ENCODE results near the gene VAV1. TPM values are rescaled to one million over a fixed set of nuclear protein-coding genes. Genes with fewer than 3 reads are reported as not detected.
"Not testable (repeated sequence)": the region's sequence is repeated elsewhere in the genome, so short reads cannot be mapped to it uniquely, and the experiment has no call there.

VAV1 gene
- total and polyA plus RNA-seq, 7 experiments from 2014 or later, result 26.2 to 132 (median 97.2) TPM

DNA sequence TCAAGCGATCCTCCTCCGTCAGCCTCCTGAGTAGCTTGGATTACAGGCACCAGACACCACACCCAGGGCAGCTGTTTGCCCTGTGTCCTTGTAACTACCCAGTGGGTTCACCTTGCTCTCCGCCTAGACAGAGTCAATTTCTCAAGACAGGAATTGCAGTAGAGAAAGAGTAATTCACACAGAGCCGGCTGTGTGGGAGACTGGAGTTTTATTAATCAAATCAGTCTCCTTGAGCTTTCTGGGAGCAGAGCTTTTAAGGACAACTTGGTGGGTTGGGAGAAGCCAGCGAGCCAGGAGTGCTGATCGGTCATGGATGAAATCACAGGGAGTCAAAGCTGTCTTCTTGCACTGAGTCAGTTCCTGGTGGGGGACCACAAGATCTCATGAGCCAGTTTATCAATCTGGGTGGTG is 94.2 kb downstream of the VAV1 start:
- Mint-ChIP-seq H3K36me3 (no peaks in the 10 kb centered on the region), H3K4me3 (no peak overlapping the region), H3K4me1 (peaks cover 13 to 62% (median 44%) of the 10 kb centered on the region in 7 donors), H3K9me3 (peaks cover 0 to 5% (median 0%) of the 10 kb centered on the region in 11 donors), H3K27me3 (no peaks in the 10 kb centered on the region), H3K27ac (peak overlapping the region in 8 of 9 donors; percentile 34 to 86 (median 69))
- H3K4me1 ChIP-seq (ENCODE audit: control insufficient read depth in 2 of 2, insufficient read depth in 2 of 2, low read length in 2 of 2), result peaks cover 0 to 13% of the 10 kb centered on the region in 2 donors
- H3K27ac ChIP-seq (ENCODE audit: low read depth, low read length), result no peak overlapping the region
- no peak for ATAC-seq
- ChIA-PET CTCF (interaction anchor here (0.6 to 3.5 kb wide), 4 partner anchors 24 to 234 kb away, joined by 3 to 13 read pairs (median 8); partner anchors contain the start of genes GPR108 and TRIP10), POLR2A (interaction anchor here (2.1 to 8.3 kb wide), 2 partner anchors 24 to 128 kb away, joined by 8 to 58 read pairs; partner anchors contain the start of gene GPR108)
- no peaks in the 10 kb centered on the region for H3K9me3 ChIP-seq (ENCODE audit: control insufficient read depth in 2 of 3, low read length in 3 of 3)
- no peak overlapping the region for H3K4me3 ChIP-seq (ENCODE audit: low read length)
- no peak for DNase-seq
- intact Hi-C loops (cut with micrococcal nuclease), result loop anchor here in 1 of 2 donors (10.0 kb wide), 1 partner anchor 58 kb away; no protein-coding TSS in a partner anchor
- H3K27me3 ChIP-seq (ENCODE audit: control insufficient read depth in 2 of 2, insufficient read depth in 2 of 2, low read length in 2 of 2), result no peaks in the 10 kb centered on the region
- H3K36me3 ChIP-seq (ENCODE audit: control insufficient read depth in 2 of 3, insufficient read depth in 3 of 3, low read length in 3 of 3), result no peaks in the 10 kb centered on the region

- POLR2A ChIA-PET, result interaction anchor here (1.0 to 8.3 kb wide), 4 partner anchors 9 to 118 kb away, joined by 3 to 58 read pairs (median 5); no protein-coding TSS in a partner anchor
- intact Hi-C loops (cut with micrococcal nuclease), result loop anchor here in 1 of 2 donors (10.0 kb wide), 1 partner anchor 56 kb away; no protein-coding TSS in a partner anchor
- Mint-ChIP-seq H3K27ac (peak overlapping the region in 6 of 9 donors; percentile 28 to 90 (median 76)), H3K27me3 (no peaks in the 10 kb centered on the region), H3K36me3 (peaks cover 0 to 4% (median 0%) of the 10 kb centered on the region in 5 donors), H3K4me1 (peaks cover 3 to 50% (median 34%) of the 10 kb centered on the region in 7 donors), H3K9me3 (peaks cover 0 to 7% (median 0%) of the 10 kb centered on the region in 11 donors), H3K4me3 (peak overlapping the region in 8 of 10 donors; percentile 11 to 55 (median 29))
- Histone ChIP-seq H3K27ac (ENCODE audit: low read depth, low read length) (peak overlapping the region; percentile 1), H3K27me3 (ENCODE audit: control insufficient read depth in 2 of 2, insufficient read depth in 2 of 2, low read length in 2 of 2) (no peaks in the 10 kb centered on the region), H3K4me3 (ENCODE audit: low read length) (no peak overlapping the region), H3K9me3 (ENCODE audit: control insufficient read depth in 2 of 3, low read length in 3 of 3) (no peaks in the 10 kb centered on the region), H3K36me3 (ENCODE audit: control insufficient read depth in 2 of 3, insufficient read depth in 3 of 3, low read length in 3 of 3) (no peaks in the 10 kb centered on the region), H3K4me1 (ENCODE audit: control insufficient read depth in 2 of 2, insufficient read depth in 2 of 2, low read length in 2 of 2) (peaks cover 0 to 10% of the 10 kb centered on the region in 2 donors)
- DNase-seq (no peak), ATAC-seq (peak; percentile 30)
- CTCF ChIA-PET, result interaction anchor here (0.6 to 3.5 kb wide), 10 partner anchors 8 to 365 kb away, joined by 3 to 13 read pairs (median 4); partner anchors contain the start of genes GPR108 and TRIP10
These were observed 95.8 kb downstream of the VAV1 start for GRCh38 chr19:6868351-6868750.

DNA sequence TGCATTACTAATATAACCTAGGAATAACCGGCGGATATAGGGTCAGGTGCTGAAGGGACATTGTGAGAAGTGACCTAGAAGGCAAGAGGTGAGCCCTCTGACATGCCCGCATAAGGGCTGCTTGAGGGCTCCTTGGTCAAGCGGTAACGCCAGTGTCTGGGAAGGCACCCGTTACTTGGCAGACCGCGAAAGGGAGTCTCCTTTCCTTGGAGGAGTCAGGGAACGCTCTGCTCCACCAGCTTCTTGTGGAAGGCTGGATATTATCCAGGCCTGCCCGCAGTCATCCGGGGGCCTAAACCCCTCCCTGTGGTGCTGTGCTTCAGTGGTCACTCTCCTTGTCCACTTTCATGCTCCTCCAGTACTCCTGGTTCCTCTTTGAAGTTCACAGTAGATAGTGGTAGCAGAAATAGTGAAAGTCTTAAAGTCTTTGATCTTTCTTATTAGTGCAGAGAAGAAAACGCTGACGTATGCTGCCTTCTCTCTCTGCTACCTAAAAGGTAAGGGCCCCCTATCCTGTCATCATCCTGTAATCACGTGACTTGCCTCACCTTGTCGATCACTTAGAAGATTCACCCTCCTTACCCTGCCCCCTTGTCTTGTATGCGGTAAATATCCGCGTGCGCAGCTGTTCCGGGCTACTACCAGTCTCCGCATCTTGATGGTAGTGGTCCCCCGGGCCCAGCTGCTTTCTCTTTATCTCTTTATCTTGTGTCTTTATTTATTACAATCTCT is 96.8 kb downstream of the VAV1 start:
- CTCF ChIA-PET, result interaction anchor here (1.0 to 3.5 kb wide), 4 partner anchors 16 to 131 kb away, joined by 3 to 13 read pairs (median 4); partner anchors contain the start of genes GPR108 and TRIP10
- not testable (repeated sequence) for H3K36me3 ChIP-seq (ENCODE audit: control insufficient read depth in 2 of 3, insufficient read depth in 3 of 3, low read length in 3 of 3); ATAC-seq; H3K4me3 Mint-ChIP-seq; H3K36me3 Mint-ChIP-seq; DNase-seq; H3K27me3 Mint-ChIP-seq; H3K9me3 ChIP-seq (ENCODE audit: control insufficient read depth in 2 of 3, low read length in 3 of 3); H3K4me3 ChIP-seq (ENCODE audit: low read length); H3K27ac ChIP-seq (ENCODE audit: low read depth, low read length); H3K27me3 ChIP-seq (ENCODE audit: control insufficient read depth in 2 of 2, insufficient read depth in 2 of 2, low read length in 2 of 2)
- Mint-ChIP-seq H3K9me3 (peaks cover 0 to 10% (median 0%) of the 10 kb centered on the region in 11 donors), H3K4me1 (peaks cover 0 to 43% (median 28%) of the 10 kb centered on the region in 7 donors), H3K27ac (peak overlapping the region in 4 of 9 donors; percentile 41 to 75 (median 69))
- peaks cover 0 to 10% of the 10 kb centered on the region in 2 donors for H3K4me1 ChIP-seq (ENCODE audit: control insufficient read depth in 2 of 2, insufficient read depth in 2 of 2, low read length in 2 of 2)
- intact Hi-C loops (cut with micrococcal nuclease), result loop anchor here in 1 of 2 donors (10.0 kb wide), 1 partner anchor 55 kb away; no protein-coding TSS in a partner anchor
- POLR2A ChIA-PET, result interaction anchor here (8.3 kb wide), 1 partner anchor 22 kb away, joined by 58 read pairs; no protein-coding TSS in a partner anchor

- H3K9me3 ChIP-seq (ENCODE audit: control insufficient read depth in 2 of 3, low read length in 3 of 3), result no peaks in the 10 kb centered on the region
- Mint-ChIP-seq H3K36me3 (peaks cover 0 to 4% (median 0%) of the 10 kb centered on the region in 5 donors), H3K4me1 (peaks cover 6 to 54% (median 28%) of the 10 kb centered on the region in 7 donors), H3K27ac (peak overlapping the region in 2 of 9 donors; percentile 6 to 73), H3K9me3 (peaks cover 0 to 10% (median 0%) of the 10 kb centered on the region in 11 donors), H3K27me3 (peaks cover 0 to 9% (median 0%) of the 10 kb centered on the region in 5 donors), H3K4me3 (no peak overlapping the region)
- DNase-seq (no peak), ATAC-seq (no peak)
- peaks cover 0 to 13% of the 10 kb centered on the region in 2 donors for H3K4me1 ChIP-seq (ENCODE audit: control insufficient read depth in 2 of 2, insufficient read depth in 2 of 2, low read length in 2 of 2)
- no peak overlapping the region for H3K4me3 ChIP-seq (ENCODE audit: low read length)
- CTCF ChIA-PET, result interaction anchor here (1.0 kb wide), 1 partner anchor 17 kb away, joined by 3 read pairs; no protein-coding TSS in a partner anchor
- H3K27ac ChIP-seq (ENCODE audit: low read depth, low read length), result no peak overlapping the region
- intact Hi-C loops (cut with micrococcal nuclease), result loop anchor here in 1 of 2 donors (2.0 kb wide), 1 partner anchor 17 kb away; no protein-coding TSS in a partner anchor
- POLR2A ChIA-PET, result no interaction called here
- no peaks in the 10 kb centered on the region for H3K27me3 ChIP-seq (ENCODE audit: control insufficient read depth in 2 of 2, insufficient read depth in 2 of 2, low read length in 2 of 2)
- no peaks in the 10 kb centered on the region for H3K36me3 ChIP-seq (ENCODE audit: control insufficient read depth in 2 of 3, insufficient read depth in 3 of 3, low read length in 3 of 3)
These were observed 101.4 kb downstream of the VAV1 start for GRCh38 chr19:6873708-6874431.

- peaks cover 6 to 45% (median 21%) of the 10 kb centered on the region in 7 donors for H3K4me1 Mint-ChIP-seq
- peaks cover 0 to 14% (median 0%) of the 10 kb centered on the region in 11 donors for H3K9me3 Mint-ChIP-seq
- H3K9me3 ChIP-seq (ENCODE audit: control insufficient read depth in 2 of 3, low read length in 3 of 3), result no peaks in the 10 kb centered on the region
- peak overlapping the region in 4 of 9 donors; percentile 12 to 73 (median 40) for H3K27ac Mint-ChIP-seq
- peaks cover 0 to 10% (median 0%) of the 10 kb centered on the region in 5 donors for H3K27me3 Mint-ChIP-seq
- peaks cover 0 to 13% of the 10 kb centered on the region in 2 donors for H3K4me1 ChIP-seq (ENCODE audit: control insufficient read depth in 2 of 2, insufficient read depth in 2 of 2, low read length in 2 of 2)
- peak overlapping the region in 1 of 10 donors; percentile 28 for H3K4me3 Mint-ChIP-seq
- H3K36me3 Mint-ChIP-seq, result peaks cover 0 to 4% (median 0%) of the 10 kb centered on the region in 5 donors
- POLR2A ChIA-PET, result interaction anchor here (0.5 to 2.7 kb wide), 4 partner anchors 12 to 830 kb away, joined by 3 to 15 read pairs (median 4); partner anchors contain the start of gene ADGRE1
- no peak overlapping the region for H3K27ac ChIP-seq (ENCODE audit: low read depth, low read length)
- no peaks in the 10 kb centered on the region for H3K36me3 ChIP-seq (ENCODE audit: control insufficient read depth in 2 of 3, insufficient read depth in 3 of 3, low read length in 3 of 3)
- DNase-seq, result no peak
- intact Hi-C loops (cut with micrococcal nuclease), result loop anchor here in 1 of 2 donors (2.0 kb wide), 1 partner anchor 16 kb away; no protein-coding TSS in a partner anchor
- no peak overlapping the region for H3K4me3 ChIP-seq (ENCODE audit: low read length)
- H3K27me3 ChIP-seq (ENCODE audit: control insufficient read depth in 2 of 2, insufficient read depth in 2 of 2, low read length in 2 of 2), result no peaks in the 10 kb centered on the region
- no peak for ATAC-seq
- CTCF ChIA-PET, result interaction anchor here (1.0 to 1.8 kb wide), 2 partner anchors 10 to 15 kb away, joined by 4 read pairs; no protein-coding TSS in a partner anchor
These were observed 102.7 kb downstream of the VAV1 start for GRCh38 chr19:6875218-6875617.
